Urinary bladder (tissue), 4 donors: Measurements from ENCODE around the gene SORBS2. TPM values are rescaled to one million over a fixed set of nuclear protein-coding genes. Genes with fewer than 3 reads are reported as not detected.
"Not testable (repeated sequence)": the region's sequence is repeated elsewhere in the genome, so short reads cannot be mapped to it uniquely, and the experiment has no call there.

ENCODE experiments used
- DNase-seq: peaks from one replicate; pipeline ENCODE4 v3.0.0-alpha.2; 2015; ENCODE audit errors: extremely low spot score
- H3K27ac ChIP-seq: one replicate; pipeline ENCODE4 v1.5.1; 2013; ENCODE audit warnings: low read depth, mild to moderate bottlenecking, moderate library complexity
- H3K36me3 ChIP-seq: one replicate; pipeline ENCODE4 v1.6.1; 2013; ENCODE audit warnings: mild to moderate bottlenecking, moderate library complexity; ENCODE audit not compliant: insufficient read depth
- H3K4me1 ChIP-seq: one replicate; pipeline ENCODE4 v1.6.1; 2013; ENCODE audit warnings: mild to moderate bottlenecking, moderate library complexity; ENCODE audit not compliant: insufficient read depth
- H3K4me3 ChIP-seq: one replicate; pipeline ENCODE4 v1.5.1; 2013; ENCODE audit warnings: low read depth, low read length
- WGBS: extraction: QIAGEN DNeasy Blood & Tissue Kit; methylation state at CpG from one replicate; pipeline ENCODE4 v1.1.7; 2013; 5-methylcytosine and 5-hydroxymethylcytosine counted together
- polyA plus RNA-seq: library from polyadenylated mRNA; stranded (reverse); fragments of 200-250 nt; gene quantifications from one replicate; pipeline ENCODE4 v1.2.3, GENCODE V29; 2013
- total RNA-seq: library from RNA; depleted of rRNA; stranded (reverse); fragments of >200 nt; gene quantifications from one replicate; pipeline ENCODE4 v1.2.3, GENCODE V29; 2014
- donor health status: healthy with polysubstance abuse.
- donor health status: healthy.

SORBS2 gene
- total and polyA plus RNA-seq, 2 donors, result 83.4 to 493 TPM

DNA sequence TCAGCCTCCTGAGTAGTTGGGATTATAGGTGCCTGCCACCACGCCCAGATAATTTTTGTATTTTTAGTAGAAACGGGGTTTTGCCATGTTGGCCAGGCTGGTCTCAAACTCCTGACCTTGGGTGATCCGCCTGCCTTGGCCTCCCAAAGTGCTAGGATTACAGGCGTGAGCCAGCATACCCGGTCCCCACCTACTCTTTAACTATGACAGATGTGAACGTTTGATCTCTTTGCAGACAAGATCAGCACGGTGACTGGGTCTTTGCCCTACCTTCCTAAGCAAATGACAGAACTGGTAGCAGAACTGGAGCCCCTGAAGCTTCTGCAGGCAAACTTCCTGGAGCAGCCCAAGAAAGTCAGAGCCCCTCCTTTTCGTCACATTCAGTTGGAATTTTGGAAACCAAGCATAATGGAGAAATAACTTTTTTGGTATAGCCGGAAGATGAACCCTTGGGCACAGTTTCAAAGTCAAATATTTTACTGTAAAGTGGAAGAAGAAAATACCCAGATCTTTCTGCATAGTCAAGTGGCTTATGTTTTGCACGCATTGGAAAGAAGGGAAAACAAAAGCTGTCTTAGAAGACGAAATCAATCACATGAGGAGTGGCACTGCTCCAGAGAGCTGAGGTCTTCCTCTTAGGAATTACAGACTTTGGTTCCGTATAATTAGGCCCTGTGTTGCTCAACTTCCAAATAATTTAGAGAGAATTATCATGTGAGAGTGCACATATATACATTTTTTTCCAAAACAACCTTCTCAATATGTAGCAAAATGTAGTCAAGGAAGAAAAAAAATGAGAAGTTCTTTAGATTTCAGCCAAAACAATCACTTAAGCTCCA, 90.6 kb downstream of the SORBS2 start:
- H3K4me1 ChIP-seq, result no peaks in the 10 kb centered on the region
- no peaks in the 10 kb centered on the region for H3K36me3 ChIP-seq
- DNase-seq, result no peak
- H3K4me3 ChIP-seq, result no peak overlapping the region
- WGBS, result 31% methylated on average over 12 of the region's 12 CpGs
- peak overlapping the region; percentile 7 for H3K27ac ChIP-seq

DNA sequence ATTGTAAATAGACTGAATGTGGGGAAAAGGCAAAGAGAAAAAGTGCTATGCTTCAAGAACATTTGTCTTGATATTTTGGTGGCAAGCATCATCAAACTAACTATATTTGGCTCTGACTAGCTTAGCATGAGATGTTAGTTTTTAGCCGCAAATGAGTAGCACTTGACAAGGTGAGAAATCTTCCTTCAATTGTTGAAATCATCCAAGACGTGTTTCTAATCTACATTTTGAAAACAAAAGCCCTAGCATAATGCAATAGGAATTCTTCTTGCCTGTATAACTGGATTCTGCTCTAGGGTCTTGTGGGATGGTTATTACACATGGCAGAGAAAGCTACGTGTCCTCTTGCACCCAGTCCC, 92.5 kb downstream of the SORBS2 start:
- DNase-seq, result no peak
- H3K27ac ChIP-seq, result no peak overlapping the region
- no peaks in the 10 kb centered on the region for H3K36me3 ChIP-seq
- 68% methylated on average over 3 of the region's 3 CpGs for WGBS
- H3K4me3 ChIP-seq, result no peak overlapping the region
- H3K4me1 ChIP-seq, result no peaks in the 10 kb centered on the region

DNA sequence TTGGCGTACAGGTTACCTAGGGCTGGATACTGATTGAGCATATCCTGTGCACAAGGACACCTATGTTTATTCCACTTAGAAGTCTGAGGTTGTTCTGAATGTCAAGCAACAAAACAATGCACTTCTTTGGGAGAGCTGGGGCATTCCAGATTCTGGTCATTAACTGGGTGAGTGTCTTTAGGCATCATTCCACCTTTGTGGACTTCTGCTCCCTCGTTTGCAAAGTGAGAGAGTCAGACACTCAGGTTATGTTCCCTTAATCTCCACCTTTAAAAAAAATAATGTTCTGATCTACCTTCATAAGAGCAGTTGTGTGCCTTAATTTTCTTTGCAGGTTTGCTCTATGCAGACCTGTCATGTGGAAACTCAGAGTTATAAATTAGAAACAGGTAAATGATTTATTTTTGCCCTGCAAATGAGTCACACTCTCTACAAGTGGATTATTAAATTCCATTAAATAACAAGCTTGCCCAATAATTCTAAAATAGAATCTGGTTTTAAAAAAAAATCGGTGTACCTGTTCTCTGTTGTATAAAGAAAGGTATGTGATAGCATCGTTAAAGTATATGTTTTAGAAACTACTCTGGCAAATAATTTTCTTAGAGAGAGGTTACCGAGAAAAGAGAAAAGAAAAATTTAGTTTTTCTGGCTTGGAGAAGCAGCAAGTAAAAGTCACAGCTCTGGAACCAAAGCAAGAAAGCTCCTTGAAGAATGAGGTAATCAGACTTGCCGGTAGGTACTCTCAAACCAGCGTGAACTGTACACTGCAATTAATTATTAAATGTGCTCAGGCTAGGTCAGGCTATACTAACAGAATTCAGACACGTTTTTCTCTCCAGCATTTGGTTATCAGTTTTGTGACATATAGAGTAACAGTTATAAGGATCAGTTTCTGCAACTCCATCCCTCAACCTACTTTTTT, 93.2 kb downstream of the SORBS2 start:
- Histone ChIP-seq H3K36me3 (no peaks in the 10 kb centered on the region), H3K4me3 (no peak overlapping the region), H3K4me1 (no peaks in the 10 kb centered on the region), H3K27ac (no peak overlapping the region)
- no peak for DNase-seq
- 58% methylated on average over 8 of the region's 8 CpGs for WGBS

GRCh38 chr4:185717377-185717741, 94.6 kb downstream of the SORBS2 start:
- Histone ChIP-seq H3K27ac (no peak overlapping the region), H3K4me3 (no peak overlapping the region), H3K4me1 (no peaks in the 10 kb centered on the region), H3K36me3 (no peaks in the 10 kb centered on the region)
- no peak for DNase-seq
- 91% methylated on average over 9 of the region's 9 CpGs for WGBS

GRCh38 chr4:185716577-185717376, 95.2 kb downstream of the SORBS2 start:
- Histone ChIP-seq H3K4me3 (no peak overlapping the region), H3K27ac (no peak overlapping the region), H3K36me3 (no peaks in the 10 kb centered on the region), H3K4me1 (no peaks in the 10 kb centered on the region)
- DNase-seq, result no peak
- 82% methylated on average over 15 of the region's 15 CpGs for WGBS

DNA sequence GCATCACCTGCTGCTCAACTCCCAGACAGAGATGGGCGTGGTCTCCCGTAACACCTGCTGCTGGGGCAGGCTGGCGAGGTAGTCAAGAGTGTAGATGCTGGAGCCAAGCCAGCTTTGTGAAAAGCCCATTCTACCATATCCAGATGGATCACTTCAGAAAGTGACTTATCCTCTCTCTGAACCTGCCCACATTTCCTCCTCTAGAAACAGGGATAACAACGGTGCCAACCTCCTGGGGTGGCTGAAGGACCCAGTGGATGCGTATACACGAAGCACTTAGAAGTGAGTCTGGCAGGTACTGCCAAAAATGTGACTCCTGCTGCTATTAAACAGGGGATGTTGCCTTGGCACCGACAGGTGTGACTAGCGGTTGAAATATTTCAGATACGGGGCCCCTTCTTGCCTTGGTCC, 95.8 kb downstream of the SORBS2 start:
- H3K4me1 ChIP-seq, result no peaks in the 10 kb centered on the region
- H3K27ac ChIP-seq, result no peak overlapping the region
- H3K36me3 ChIP-seq, result no peaks in the 10 kb centered on the region
- 76% methylated on average over 9 of the region's 9 CpGs for WGBS
- no peak overlapping the region for H3K4me3 ChIP-seq
- no peak for DNase-seq

GRCh38 chr4:185714524-185714923, 97.5 kb downstream of the SORBS2 start:
- not testable (repeated sequence) for DNase-seq, H3K4me1 ChIP-seq, H3K27ac ChIP-seq, H3K4me3 ChIP-seq, H3K36me3 ChIP-seq
- 99% methylated on average over 5 of the region's 5 CpGs for WGBS

- 89% methylated on average over 1 of the region's 1 CpG for WGBS
- no peak for DNase-seq
- Histone ChIP-seq H3K27ac (no peak overlapping the region), H3K4me1 (no peaks in the 10 kb centered on the region), H3K4me3 (no peak overlapping the region), H3K36me3 (no peaks in the 10 kb centered on the region)
These were observed 98.3 kb downstream of the SORBS2 start for GRCh38 chr4:185713731-185714130.

DNA sequence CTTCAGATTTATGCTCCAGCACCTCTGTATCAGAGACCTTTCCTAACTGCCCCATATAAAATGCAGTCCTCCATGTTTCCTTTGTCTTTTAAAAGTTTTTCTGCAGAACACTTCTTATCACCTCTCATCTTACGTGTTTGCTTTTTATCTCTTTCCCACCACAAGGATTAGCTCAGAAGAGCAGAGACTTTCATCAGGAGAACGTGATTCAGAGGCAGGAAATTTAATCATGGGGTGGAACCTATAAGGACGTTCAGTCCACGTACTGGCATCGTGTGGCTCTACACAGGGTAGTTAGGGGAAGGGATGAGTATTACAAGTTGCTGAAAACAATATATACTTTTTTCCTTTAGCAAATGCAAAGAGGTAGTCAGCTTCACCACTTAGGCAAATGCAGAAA, 98.7 kb downstream of the SORBS2 start:
- Histone ChIP-seq H3K36me3 (no peaks in the 10 kb centered on the region), H3K4me3 (no peak overlapping the region), H3K27ac (no peak overlapping the region), H3K4me1 (no peaks in the 10 kb centered on the region)
- DNase-seq, result no peak
- WGBS, result 69% methylated on average over 5 of the region's 5 CpGs

DNA sequence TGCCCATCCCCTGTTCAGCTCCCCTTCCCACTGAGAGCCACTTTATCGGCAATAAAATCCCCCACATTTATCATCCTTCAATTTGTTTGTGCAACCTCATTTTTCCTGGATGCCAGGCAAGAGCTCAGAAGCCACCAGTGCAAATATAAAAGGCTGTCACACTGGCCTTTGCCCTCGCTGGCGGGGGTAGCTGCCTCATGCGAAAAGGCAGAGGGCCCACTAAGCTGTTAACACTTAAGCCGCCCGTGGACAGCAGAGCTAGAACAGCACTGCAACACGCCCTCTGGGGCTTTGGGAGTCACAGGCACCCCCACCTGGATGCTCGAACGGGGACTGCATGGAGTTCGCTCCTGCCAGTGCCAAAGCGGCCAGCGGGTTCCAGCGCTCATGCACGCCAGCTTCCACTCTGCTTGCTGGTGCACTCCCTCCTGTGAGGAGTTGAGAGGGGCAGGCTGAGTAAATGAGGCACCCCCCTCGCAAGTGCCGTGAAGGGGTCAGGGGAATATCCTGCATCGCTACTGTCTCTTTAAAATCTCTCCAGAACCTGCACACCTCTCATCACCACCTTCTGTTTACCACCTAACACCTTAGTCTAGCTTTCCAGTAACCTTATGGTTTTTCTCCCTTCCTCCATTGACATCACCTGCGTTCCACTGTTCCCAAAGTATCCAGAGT, 99.5 kb downstream of the SORBS2 start:
- WGBS, result 83% methylated on average over 18 of the region's 18 CpGs
- DNase-seq, result no peak
- Histone ChIP-seq H3K36me3 (no peaks in the 10 kb centered on the region), H3K27ac (no peak overlapping the region), H3K4me1 (no peaks in the 10 kb centered on the region), H3K4me3 (no peak overlapping the region)

- H3K4me3 ChIP-seq, result no peak overlapping the region
- 63% methylated on average over 4 of the region's 4 CpGs for WGBS
- no peak overlapping the region for H3K27ac ChIP-seq
- H3K36me3 ChIP-seq, result no peaks in the 10 kb centered on the region
- no peaks in the 10 kb centered on the region for H3K4me1 ChIP-seq
- no peak for DNase-seq
These were observed 100.3 kb downstream of the SORBS2 start for GRCh38 chr4:185711726-185712125.

DNA sequence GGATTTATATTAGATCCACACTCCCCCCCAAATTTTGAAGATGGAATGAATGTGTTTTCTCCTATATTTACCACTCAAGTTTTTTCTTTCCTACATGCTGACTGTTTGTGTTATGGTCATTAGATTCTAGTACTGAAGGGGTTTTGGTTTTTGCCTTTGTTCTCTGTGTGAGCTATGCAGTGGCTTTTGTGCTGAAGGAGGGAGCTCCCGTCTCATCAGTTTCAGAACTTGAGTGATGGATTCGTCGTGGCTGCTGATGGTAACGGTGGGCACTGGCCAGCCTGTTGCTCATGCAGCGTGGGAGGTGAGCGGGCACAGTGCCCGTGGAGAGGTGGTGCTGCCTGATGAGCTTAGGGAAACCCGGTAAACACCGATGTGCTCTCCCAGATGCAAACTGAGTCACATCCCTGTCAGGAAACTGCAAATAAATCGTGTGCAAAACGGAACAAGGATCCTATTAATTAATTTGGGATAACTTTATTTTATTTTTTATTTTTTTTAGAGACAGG, 101.5 kb downstream of the SORBS2 start:
- no peak overlapping the region for H3K27ac ChIP-seq
- H3K36me3 ChIP-seq, result no peaks in the 10 kb centered on the region
- no peak for DNase-seq
- H3K4me1 ChIP-seq, result no peaks in the 10 kb centered on the region
- WGBS, result 81% methylated on average over 11 of the region's 11 CpGs
- no peak overlapping the region for H3K4me3 ChIP-seq
